CD14-positive monocyte (primary cell): ENCODE results near the gene PEAK1. TPM values are rescaled to one million over a fixed set of nuclear protein-coding genes. Genes with fewer than 3 reads are reported as not detected.

Experiments
- DNase-seq, 3 donors: peaks; one replicate each; pipeline ENCODE4 v3.0.0-alpha.2; 2011 to 2022
- H2AFZ ChIP-seq: 2 replicates; pipeline ENCODE4 v1.6.0; 2012; ENCODE audit warnings: mild to moderate bottlenecking, low read depth, low read length, inconsistent platforms; ENCODE audit not compliant: insufficient read depth, poor library complexity, severe bottlenecking
- H3K27ac ChIP-seq, 2 donors: 1 replicate in 1 of 2; 2 replicates in 1 of 2; pipeline ENCODE4 v1.5.1; 2012 to 2013; ENCODE audit warnings: low read length in 2 of 2, control low read depth in 1 of 2, inconsistent platforms in 1 of 2, low read depth in 1 of 2, mild to moderate bottlenecking in 1 of 2
- H3K27me3 ChIP-seq, 2 donors: one replicate each; pipeline versions ENCODE4 v1.6.0 to v1.6.1; 2011 to 2013; ENCODE audit warnings: low read length in 2 of 2; ENCODE audit not compliant: control insufficient read depth in 2 of 2, insufficient read depth in 2 of 2
- H3K36me3 ChIP-seq, 2 donors: replicated peaks in 1 of 2; 1 replicate in 1 of 2; 2 replicates in 1 of 2; pipeline versions ENCODE4 v1.5.1 to v1.6.1; 2012 to 2013; ENCODE audit warnings: low read length in 2 of 2, control low read depth in 1 of 2, inconsistent platforms in 1 of 2, mild to moderate bottlenecking in 1 of 2; ENCODE audit not compliant: insufficient read depth in 2 of 2, control insufficient read depth in 1 of 2
- H3K4me1 ChIP-seq, 2 donors: 1 replicate in 1 of 2; 2 replicates in 1 of 2; pipeline versions ENCODE4 v1.5.1 to v1.6.1; 2012 to 2013; ENCODE audit warnings: low read length in 2 of 2, control low read depth in 1 of 2, inconsistent platforms in 1 of 2, mild to moderate bottlenecking in 1 of 2, moderate library complexity in 1 of 2; ENCODE audit not compliant: insufficient read depth in 2 of 2, control insufficient read depth in 1 of 2
- H3K4me2 ChIP-seq: replicated peaks from 2 replicates; pipeline ENCODE3; 2012; ENCODE audit warnings: low read length, moderate library complexity, mild to moderate bottlenecking; ENCODE audit not compliant: poor library complexity, severe bottlenecking; ENCODE audit errors: extremely low read depth
- H3K4me3 ChIP-seq, 3 experiments: fragments of 200-600 bp in 1 of 3; sonication (generic) in 1 of 3; replicated peaks in 1 of 3; 1 replicate in 2 of 3; 2 replicates in 1 of 3; pipeline ENCODE4 v1.5.1; 2011 to 2013; ENCODE audit warnings: low read length in 3 of 3, mild to moderate bottlenecking in 3 of 3, control low read depth in 2 of 3, low read depth in 2 of 3, inconsistent platforms in 1 of 3, moderate library complexity in 1 of 3
- H3K79me2 ChIP-seq: 2 replicates; pipeline ENCODE4 v1.6.0; 2012; ENCODE audit warnings: mild to moderate bottlenecking, control low read depth, inconsistent platforms, low read length, moderate library complexity; ENCODE audit not compliant: insufficient read depth
- H3K9ac ChIP-seq: 2 replicates; pipeline ENCODE4 v1.6.0; 2017; ENCODE audit warnings: low read length, mild to moderate bottlenecking; ENCODE audit not compliant: insufficient read depth, poor library complexity, severe bottlenecking
- H3K9me3 ChIP-seq, 2 donors: replicated peaks in 1 of 2; 1 replicate in 1 of 2; 2 replicates in 1 of 2; pipeline versions ENCODE4 v1.5.1 to v1.6.1; 2012 to 2013; ENCODE audit warnings: low read length in 2 of 2, control low read depth in 1 of 2; ENCODE audit not compliant: control insufficient read depth in 1 of 2, insufficient read depth in 1 of 2
- H4K20me1 ChIP-seq: 2 replicates; pipeline ENCODE4 v1.6.0; 2012; ENCODE audit warnings: mild to moderate bottlenecking, low read length, control low read depth, moderate library complexity; ENCODE audit not compliant: insufficient read depth
- H3K27ac Mint-ChIP-seq, 7 donors: one replicate each; pipeline ENCODE4 v1.8.0; 2020; ENCODE audit warnings: mild to moderate bottlenecking in 7 of 7, mixed read lengths in 7 of 7, moderate library complexity in 6 of 7, inconsistent platforms in 2 of 7
- H3K27me3 Mint-ChIP-seq, 3 donors: one replicate each; pipeline ENCODE4 v1.8.0; 2021 to 2022; ENCODE audit warnings: low read depth in 3 of 3, mild to moderate bottlenecking in 3 of 3, mixed read lengths in 3 of 3, moderate library complexity in 3 of 3, inconsistent platforms in 1 of 3
- H3K36me3 Mint-ChIP-seq, 2 donors: one replicate each; pipeline ENCODE4 v1.8.0; 2020; ENCODE audit warnings: mixed read lengths in 2 of 2, inconsistent platforms in 1 of 2, mild to moderate bottlenecking in 1 of 2
- H3K4me1 Mint-ChIP-seq: one replicate; pipeline ENCODE4 v1.8.0; 2020; ENCODE audit warnings: mild to moderate bottlenecking, mixed read lengths
- H3K4me3 Mint-ChIP-seq, 2 donors: one replicate each; pipeline ENCODE4 v1.8.0; 2020; ENCODE audit warnings: mild to moderate bottlenecking in 2 of 2, mixed read lengths in 2 of 2, moderate library complexity in 1 of 2
- H3K9me3 Mint-ChIP-seq, 7 donors: one replicate each; pipeline ENCODE4 v1.8.0; 2020 to 2022; ENCODE audit warnings: mixed read lengths in 7 of 7, mild to moderate bottlenecking in 6 of 7, moderate library complexity in 6 of 7, inconsistent platforms in 2 of 7
- WGBS: methylation state at CpG from one replicate; pipeline ENCODE4 v1.1.5; 2013; ENCODE audit warnings: missing lambda C conversion rate; ENCODE audit not compliant: insufficient coverage; 5-methylcytosine and 5-hydroxymethylcytosine counted together
- intact Hi-C, 2 donors: fragments of 100-400 bp; cut with micrococcal nuclease; formaldehyde crosslinking; loops; one replicate each; pipeline versions ENCODE4 v1.15.0 to v1.15.1; 2023
- polyA plus RNA-seq, 3 donors: library from polyadenylated mRNA; depleted of rRNA in 1 of 3; unstranded in 2 of 3; stranded (reverse) in 1 of 3; fragments of 300-500 nt in 2 of 3; fragments of >200 nt in 1 of 3; fragmentation: Illumina TruSeq in 2 of 3; gene quantifications; 1 replicate in 2 of 3; 2 replicates in 1 of 3; pipeline ENCODE4 v1.2.3, GENCODE V29; 2012 to 2021
- TF ChIP-seq, protein P1 (sequence below): fragments of 200-600 bp; IDR thresholded peaks from one replicate; pipeline ENCODE4 v1.8.0; 2022; ENCODE audit warnings: antibody characterized with exemption, mild to moderate bottlenecking

The PEAK1 gene
- polyA plus RNA-seq, 3 donors = 0.85 to 8.7 (median 1.1) TPM

DNA sequence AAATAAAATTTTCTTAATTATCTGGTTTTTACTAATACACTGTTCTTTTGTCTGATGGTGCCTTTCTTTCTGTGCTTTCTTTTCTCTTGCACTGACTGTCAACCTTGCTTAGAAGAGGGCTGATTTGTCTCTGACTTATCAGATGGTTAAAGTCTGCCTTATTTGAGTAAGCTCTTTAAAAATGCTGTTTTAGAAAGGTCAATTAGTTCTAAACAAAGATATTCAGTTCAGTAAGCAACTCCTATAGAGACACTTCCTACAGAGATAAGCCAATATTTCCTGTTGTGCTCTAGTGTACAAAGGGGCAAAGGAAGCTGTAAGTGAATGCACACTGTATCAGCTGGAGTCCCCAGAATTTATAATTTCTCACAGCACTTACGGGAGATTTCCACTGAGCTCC, 195.6 kb downstream of the PEAK1 start:
- peaks cover 12% of the 10 kb centered on the region for H3K4me1 Mint-ChIP-seq
- no CpG with 5 or more reads among the region's 1 CpG for WGBS
- DNase-seq = no peak
- no peaks in the 10 kb centered on the region for H3K9me3 ChIP-seq
- H3K9me3 Mint-ChIP-seq = no peaks in the 10 kb centered on the region
- H3K79me2 ChIP-seq = no peaks in the 10 kb centered on the region
- H4K20me1 ChIP-seq = no peaks in the 10 kb centered on the region
- H3K27me3 Mint-ChIP-seq = no peaks in the 10 kb centered on the region
- H3K27ac Mint-ChIP-seq = no peak overlapping the region
- no peaks in the 10 kb centered on the region for H3K27me3 ChIP-seq
- no peak overlapping the region for H3K9ac ChIP-seq
- H3K4me2 ChIP-seq = no peak overlapping the region
- no peak overlapping the region for H3K4me3 ChIP-seq
- H3K4me1 ChIP-seq = no peaks in the 10 kb centered on the region
- H3K27ac ChIP-seq = no peak overlapping the region
- intact Hi-C loops = no loop called here
- TF ChIP-seq, protein P1, sequence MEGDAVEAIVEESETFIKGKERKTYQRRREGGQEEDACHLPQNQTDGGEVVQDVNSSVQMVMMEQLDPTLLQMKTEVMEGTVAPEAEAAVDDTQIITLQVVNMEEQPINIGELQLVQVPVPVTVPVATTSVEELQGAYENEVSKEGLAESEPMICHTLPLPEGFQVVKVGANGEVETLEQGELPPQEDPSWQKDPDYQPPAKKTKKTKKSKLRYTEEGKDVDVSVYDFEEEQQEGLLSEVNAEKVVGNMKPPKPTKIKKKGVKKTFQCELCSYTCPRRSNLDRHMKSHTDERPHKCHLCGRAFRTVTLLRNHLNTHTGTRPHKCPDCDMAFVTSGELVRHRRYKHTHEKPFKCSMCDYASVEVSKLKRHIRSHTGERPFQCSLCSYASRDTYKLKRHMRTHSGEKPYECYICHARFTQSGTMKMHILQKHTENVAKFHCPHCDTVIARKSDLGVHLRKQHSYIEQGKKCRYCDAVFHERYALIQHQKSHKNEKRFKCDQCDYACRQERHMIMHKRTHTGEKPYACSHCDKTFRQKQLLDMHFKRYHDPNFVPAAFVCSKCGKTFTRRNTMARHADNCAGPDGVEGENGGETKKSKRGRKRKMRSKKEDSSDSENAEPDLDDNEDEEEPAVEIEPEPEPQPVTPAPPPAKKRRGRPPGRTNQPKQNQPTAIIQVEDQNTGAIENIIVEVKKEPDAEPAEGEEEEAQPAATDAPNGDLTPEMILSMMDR = no peak
- H3K36me3 Mint-ChIP-seq = no peaks in the 10 kb centered on the region
- no peaks in the 10 kb centered on the region for H3K36me3 ChIP-seq
- no peak overlapping the region for H2AFZ ChIP-seq
- H3K4me3 Mint-ChIP-seq = no peak overlapping the region

DNA sequence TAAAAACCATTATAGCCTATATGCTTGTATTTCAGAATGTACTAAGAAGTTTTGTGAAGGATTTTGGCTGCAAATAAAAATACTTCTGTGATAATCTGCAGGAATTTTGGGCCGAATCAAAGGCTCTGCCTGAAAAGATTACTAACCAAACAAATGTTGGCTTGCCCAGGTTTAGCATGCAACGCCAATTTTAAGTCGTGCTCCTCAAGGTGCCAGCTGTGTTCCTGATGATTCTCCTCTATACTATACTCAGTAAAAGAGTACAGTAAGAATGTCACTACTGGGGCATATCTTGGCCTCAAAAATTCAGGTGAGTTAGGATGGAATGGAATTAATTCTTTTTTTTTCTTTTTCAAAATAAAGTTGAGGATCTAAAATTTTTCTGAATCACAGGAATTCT, 198.2 kb downstream of the PEAK1 start:
- no peak overlapping the region for H3K27ac Mint-ChIP-seq
- peaks cover 4 to 5% of the 10 kb centered on the region in 2 donors for H3K36me3 Mint-ChIP-seq
- TF ChIP-seq, protein P1 = no peak
- Histone ChIP-seq H3K4me2 (no peak overlapping the region), H3K4me3 (no peak overlapping the region), H3K4me1 (no peaks in the 10 kb centered on the region), H2AFZ (no peak overlapping the region), H3K9me3 (no peaks in the 10 kb centered on the region), H3K27me3 (no peaks in the 10 kb centered on the region), H3K79me2 (no peaks in the 10 kb centered on the region), H4K20me1 (no peaks in the 10 kb centered on the region), H3K9ac (no peak overlapping the region), H3K36me3 (no peaks in the 10 kb centered on the region), H3K27ac (no peak overlapping the region)
- intact Hi-C loops = no loop called here
- peaks cover 12% of the 10 kb centered on the region for H3K4me1 Mint-ChIP-seq
- H3K4me3 Mint-ChIP-seq = no peak overlapping the region
- 60% methylated on average over 1 of the region's 3 CpGs for WGBS
- no peak for DNase-seq
- no peaks in the 10 kb centered on the region for H3K27me3 Mint-ChIP-seq
- no peaks in the 10 kb centered on the region for H3K9me3 Mint-ChIP-seq
